HG03460 (cell line): Measurements from ENCODE around the gene ACTR3C.
"Not testable (repeated sequence)": the region's sequence is repeated elsewhere in the genome, so short reads cannot be mapped to it uniquely, and the experiment has no call there.

Experiments
- ATAC-seq: cut with Tn5 transposase; IDR thresholded peaks from one replicate; pipeline ENCODE4 v1.9.1; 2021; ENCODE audit not compliant: unreplicated experiment

ACTR3C gene

GRCh38 chr7:150314639-150315239 lies 8.6 kb downstream of the ACTR3C start:
- no peak for ATAC-seq

- no peak for ATAC-seq
Measured at GRCh38 chr7:150313870-150314269, 9.5 kb downstream of the ACTR3C start.

GRCh38 chr7:150313367-150313809 lies 10.0 kb downstream of the ACTR3C start:
- ATAC-seq: no peak

- not testable (repeated sequence) for ATAC-seq
Measured at GRCh38 chr7:150312649-150313366, 10.5 kb downstream of the ACTR3C start.

GRCh38 chr7:150311711-150312110 lies 11.6 kb downstream of the ACTR3C start:
- no peak for ATAC-seq

GRCh38 chr7:150311146-150311545 lies 12.2 kb downstream of the ACTR3C start:
- ATAC-seq: no peak

- no peak for ATAC-seq
Measured at GRCh38 chr7:150308575-150308974, 14.8 kb downstream of the ACTR3C start.

- ATAC-seq: no peak
Measured at GRCh38 chr7:150307904-150308303, 15.4 kb downstream of the ACTR3C start.

- no peak for ATAC-seq
Measured at GRCh38 chr7:150307129-150307528, 16.2 kb downstream of the ACTR3C start.

GRCh38 chr7:150306377-150306776 lies 17.0 kb downstream of the ACTR3C start:
- ATAC-seq: not testable (repeated sequence)

- ATAC-seq: not testable (repeated sequence)
Measured at GRCh38 chr7:150305903-150306284, 17.5 kb downstream of the ACTR3C start.

GRCh38 chr7:150305259-150305902 lies 18.0 kb downstream of the ACTR3C start:
- ATAC-seq: not testable (repeated sequence)

- ATAC-seq: not testable (repeated sequence)
Measured at GRCh38 chr7:150304499-150305258, 18.7 kb downstream of the ACTR3C start.

- not testable (repeated sequence) for ATAC-seq
Measured at GRCh38 chr7:150302908-150303310, 20.4 kb downstream of the ACTR3C start.

- ATAC-seq: not testable (repeated sequence)
Measured at GRCh38 chr7:150297978-150298377, 25.4 kb downstream of the ACTR3C start.

GRCh38 chr7:150296802-150297201 lies 26.5 kb downstream of the ACTR3C start:
- not testable (repeated sequence) for ATAC-seq

GRCh38 chr7:150295614-150296013 lies 27.7 kb downstream of the ACTR3C start:
- not testable (repeated sequence) for ATAC-seq

- not testable (repeated sequence) for ATAC-seq
Measured at GRCh38 chr7:150295027-150295426, 28.3 kb downstream of the ACTR3C start.

- ATAC-seq: not testable (repeated sequence)
Measured at GRCh38 chr7:150290317-150290716, 33.0 kb downstream of the ACTR3C start.

- ATAC-seq: not testable (repeated sequence)
Measured at GRCh38 chr7:150288816-150289215, 34.5 kb downstream of the ACTR3C start.

- not testable (repeated sequence) for ATAC-seq
Measured at GRCh38 chr7:150287815-150288214, 35.5 kb downstream of the ACTR3C start.
